T1000 (cell line): ENCODE data around the gene NAP1L1.

Experiments
- DNase-seq: peaks from one replicate; lab custom pipeline; 2025; ENCODE audit warnings: mixed read lengths; lab: John Stamatoyannopoulos, UW

The NAP1L1 gene

GRCh38 chr12:76084863-76085519, 506 bp upstream of the NAP1L1 start:
- peak; percentile 86 for DNase-seq

- no peak for DNase-seq
These were observed 1.1 kb downstream of the NAP1L1 start for GRCh38 chr12:76083246-76083903.

- DNase-seq, result no peak
These were observed 2.6 kb downstream of the NAP1L1 start for GRCh38 chr12:76081909-76082308.

- no peak for DNase-seq
These were observed 3.6 kb downstream of the NAP1L1 start for GRCh38 chr12:76080729-76081415.

GRCh38 chr12:76080017-76080728, 4.3 kb downstream of the NAP1L1 start:
- no peak for DNase-seq

GRCh38 chr12:76078748-76079147, 5.7 kb downstream of the NAP1L1 start:
- DNase-seq, result no peak

- DNase-seq, result no peak
These were observed 9.0 kb downstream of the NAP1L1 start for GRCh38 chr12:76075448-76075847.

GRCh38 chr12:76074701-76075336, 9.7 kb downstream of the NAP1L1 start:
- DNase-seq, result no peak

GRCh38 chr12:76073561-76073960, 10.9 kb downstream of the NAP1L1 start:
- DNase-seq, result no peak

GRCh38 chr12:76072568-76072967, 11.9 kb downstream of the NAP1L1 start:
- DNase-seq, result no peak

GRCh38 chr12:76069339-76069738, 15.1 kb downstream of the NAP1L1 start:
- DNase-seq, result no peak

- no peak for DNase-seq
These were observed 18.6 kb downstream of the NAP1L1 start for GRCh38 chr12:76065917-76066316.

- DNase-seq, result no peak
These were observed 19.6 kb downstream of the NAP1L1 start for GRCh38 chr12:76064904-76065303.

- no peak for DNase-seq
These were observed 24.4 kb downstream of the NAP1L1 start for GRCh38 chr12:76060111-76060510.

GRCh38 chr12:76057326-76057725, 27.2 kb downstream of the NAP1L1 start:
- no peak for DNase-seq

- DNase-seq, result no peak
These were observed 29.1 kb downstream of the NAP1L1 start for GRCh38 chr12:76055393-76055792.

GRCh38 chr12:76049575-76050251, 34.8 kb downstream of the NAP1L1 start:
- DNase-seq, result no peak

- no peak for DNase-seq
These were observed 36.7 kb downstream of the NAP1L1 start for GRCh38 chr12:76047742-76048141.

GRCh38 chr12:76047060-76047459, 37.4 kb downstream of the NAP1L1 start:
- DNase-seq, result no peak

GRCh38 chr12:76043377-76043776, 41.1 kb downstream of the NAP1L1 start:
- no peak for DNase-seq

- no peak for DNase-seq
These were observed 42.3 kb downstream of the NAP1L1 start for GRCh38 chr12:76042147-76042546.

- DNase-seq, result no peak
These were observed 43.1 kb downstream of the NAP1L1 start for GRCh38 chr12:76041406-76041805.
